ENCODE results near the gene SNAPC4.

The SNAPC4 gene

GRCh38 chr9:136379891-136380290, 20.1 kb downstream of the SNAPC4 start:
- no peak for TF ChIP-seq CEBPB (IDR thresholded peaks at IDR 0.05)
- TF ChIP-seq TCF12 (IDR thresholded peaks at IDR 0.05; ENCODE audit: low read depth), result no peak
- TF ChIP-seq TAF1 (IDR thresholded peaks at IDR 0.05; ENCODE audit: low read depth), result no peak
- no peak for TF ChIP-seq EP300 (IDR thresholded peaks at IDR 0.05; ENCODE audit: borderline replicate concordance)
- TF ChIP-seq, protein P1, sequence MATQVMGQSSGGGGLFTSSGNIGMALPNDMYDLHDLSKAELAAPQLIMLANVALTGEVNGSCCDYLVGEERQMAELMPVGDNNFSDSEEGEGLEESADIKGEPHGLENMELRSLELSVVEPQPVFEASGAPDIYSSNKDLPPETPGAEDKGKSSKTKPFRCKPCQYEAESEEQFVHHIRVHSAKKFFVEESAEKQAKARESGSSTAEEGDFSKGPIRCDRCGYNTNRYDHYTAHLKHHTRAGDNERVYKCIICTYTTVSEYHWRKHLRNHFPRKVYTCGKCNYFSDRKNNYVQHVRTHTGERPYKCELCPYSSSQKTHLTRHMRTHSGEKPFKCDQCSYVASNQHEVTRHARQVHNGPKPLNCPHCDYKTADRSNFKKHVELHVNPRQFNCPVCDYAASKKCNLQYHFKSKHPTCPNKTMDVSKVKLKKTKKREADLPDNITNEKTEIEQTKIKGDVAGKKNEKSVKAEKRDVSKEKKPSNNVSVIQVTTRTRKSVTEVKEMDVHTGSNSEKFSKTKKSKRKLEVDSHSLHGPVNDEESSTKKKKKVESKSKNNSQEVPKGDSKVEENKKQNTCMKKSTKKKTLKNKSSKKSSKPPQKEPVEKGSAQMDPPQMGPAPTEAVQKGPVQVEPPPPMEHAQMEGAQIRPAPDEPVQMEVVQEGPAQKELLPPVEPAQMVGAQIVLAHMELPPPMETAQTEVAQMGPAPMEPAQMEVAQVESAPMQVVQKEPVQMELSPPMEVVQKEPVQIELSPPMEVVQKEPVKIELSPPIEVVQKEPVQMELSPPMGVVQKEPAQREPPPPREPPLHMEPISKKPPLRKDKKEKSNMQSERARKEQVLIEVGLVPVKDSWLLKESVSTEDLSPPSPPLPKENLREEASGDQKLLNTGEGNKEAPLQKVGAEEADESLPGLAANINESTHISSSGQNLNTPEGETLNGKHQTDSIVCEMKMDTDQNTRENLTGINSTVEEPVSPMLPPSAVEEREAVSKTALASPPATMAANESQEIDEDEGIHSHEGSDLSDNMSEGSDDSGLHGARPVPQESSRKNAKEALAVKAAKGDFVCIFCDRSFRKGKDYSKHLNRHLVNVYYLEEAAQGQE (IDR thresholded peaks at IDR 0.05; ENCODE audit: low read depth), result no peak
- TF ChIP-seq TEAD4 (IDR thresholded peaks at IDR 0.05), result no peak
- TF ChIP-seq FOXM1 (IDR thresholded peaks at IDR 0.05; ENCODE audit: borderline replicate concordance, low read depth), result no peak
- TF ChIP-seq RAD21 (IDR thresholded peaks at IDR 0.05; ENCODE audit: low read depth), result no peak
- TF ChIP-seq, protein P2, sequence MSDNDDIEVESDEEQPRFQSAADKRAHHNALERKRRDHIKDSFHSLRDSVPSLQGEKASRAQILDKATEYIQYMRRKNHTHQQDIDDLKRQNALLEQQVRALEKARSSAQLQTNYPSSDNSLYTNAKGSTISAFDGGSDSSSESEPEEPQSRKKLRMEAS (IDR thresholded peaks at IDR 0.05), result no peak
- TF ChIP-seq EGR1 (IDR thresholded peaks at IDR 0.05), result no peak
- no peak for TF ChIP-seq CREB1 (IDR thresholded peaks at IDR 0.05; ENCODE audit: low read depth)
- TF ChIP-seq USF1 (IDR thresholded peaks at IDR 0.05), result no peak
- TF ChIP-seq YY1 (IDR thresholded peaks at IDR 0.05; ENCODE audit: low read depth), result no peak
- TF ChIP-seq NFIC (IDR thresholded peaks at IDR 0.05), result no peak
- TF ChIP-seq ZBTB7A (IDR thresholded peaks at IDR 0.05; ENCODE audit: low read depth), result no peak

DNA sequence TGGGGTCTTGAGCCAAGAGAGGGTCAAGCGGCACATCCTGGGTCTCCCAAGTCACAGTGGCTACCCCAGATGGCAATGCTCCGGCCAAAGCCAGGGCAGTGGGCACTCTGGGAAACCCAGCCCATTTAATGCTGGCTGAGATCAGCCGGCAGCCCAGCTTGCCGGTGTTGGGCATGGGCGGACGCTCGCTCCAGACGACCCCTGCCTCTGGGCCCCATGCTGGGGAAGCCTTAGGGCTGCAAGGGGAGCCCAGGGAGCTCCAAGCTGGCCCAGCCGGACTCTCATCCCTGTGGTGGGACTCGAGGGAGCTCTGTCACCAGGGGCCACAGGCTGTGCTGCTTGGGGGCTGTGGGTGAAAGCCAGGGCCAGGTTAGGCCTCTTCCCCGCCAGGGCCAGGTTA, 20.6 kb downstream of the SNAPC4 start:
- TF ChIP-seq, protein P1 (IDR thresholded peaks at IDR 0.05; ENCODE audit: low read depth), result no peak
- TF ChIP-seq CREB1 (IDR thresholded peaks at IDR 0.05; ENCODE audit: low read depth) (no peak), EP300 (IDR thresholded peaks at IDR 0.05; ENCODE audit: borderline replicate concordance) (no peak), NFIC (IDR thresholded peaks at IDR 0.05) (no peak), RAD21 (IDR thresholded peaks at IDR 0.05; ENCODE audit: low read depth) (no peak), TCF12 (IDR thresholded peaks at IDR 0.05; ENCODE audit: low read depth) (no peak), USF1 (IDR thresholded peaks at IDR 0.05) (no peak)

- TF ChIP-seq TEAD4 (IDR thresholded peaks at IDR 0.05) (no peak), TCF12 (IDR thresholded peaks at IDR 0.05; ENCODE audit: low read depth) (no peak), FOXM1 (IDR thresholded peaks at IDR 0.05; ENCODE audit: borderline replicate concordance, low read depth) (no peak)
- TF ChIP-seq, protein P2 (IDR thresholded peaks at IDR 0.05), result no peak
Measured at GRCh38 chr9:136379003-136379287, 21.0 kb downstream of the SNAPC4 start.

DNA sequence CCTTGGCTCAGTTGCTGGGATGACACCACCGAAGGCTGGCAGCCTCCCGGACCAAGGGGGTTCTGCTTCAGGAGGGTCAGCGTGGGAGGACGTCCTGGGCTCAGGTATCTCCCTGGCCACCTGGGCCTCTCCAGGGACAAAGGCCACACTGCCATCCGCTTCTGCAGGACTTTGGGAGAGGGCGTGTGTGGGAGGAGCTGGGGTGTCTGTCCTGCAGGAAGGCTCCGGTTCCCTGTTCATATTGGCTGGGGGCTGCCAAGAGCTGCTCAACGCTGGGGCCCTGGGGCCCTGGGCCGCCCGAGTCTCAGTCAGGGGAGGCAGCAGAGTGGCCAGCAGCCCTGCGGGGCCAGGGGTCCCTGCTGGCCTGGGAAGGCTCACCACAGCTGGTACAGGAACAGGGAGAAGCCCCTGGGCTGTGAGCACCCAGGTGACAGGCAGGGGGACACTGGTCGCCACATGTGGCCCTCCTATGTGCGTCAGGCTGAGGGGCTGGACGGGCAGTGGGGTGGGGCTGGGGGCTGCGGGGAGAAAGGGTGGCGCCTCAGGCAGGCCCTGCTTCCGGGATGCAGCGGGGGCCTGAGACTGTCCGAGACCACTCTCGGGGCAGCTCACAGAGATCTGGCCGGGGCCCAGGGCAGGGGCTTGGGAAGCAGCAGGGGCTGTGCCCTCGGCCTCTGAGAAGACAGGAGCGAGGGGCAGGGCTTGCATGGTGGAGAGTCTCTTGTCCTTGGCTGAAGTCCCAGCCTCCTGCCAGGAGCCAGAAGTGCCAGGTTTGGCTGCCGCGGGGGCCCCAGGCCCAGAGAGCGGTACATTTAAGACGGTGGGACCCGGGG, 21.6 kb downstream of the SNAPC4 start:
- TF ChIP-seq FOXM1 (IDR thresholded peaks at IDR 0.05; ENCODE audit: borderline replicate concordance, low read depth), result no peak

GRCh38 chr9:136377341-136378169, 22.4 kb downstream of the SNAPC4 start:
- TF ChIP-seq TAF1 (IDR thresholded peaks at IDR 0.05; ENCODE audit: low read depth) (no peak), YY1 (IDR thresholded peaks at IDR 0.05; ENCODE audit: low read depth) (no peak), FOXM1 (IDR thresholded peaks at IDR 0.05; ENCODE audit: borderline replicate concordance, low read depth) (no peak), NFIC (IDR thresholded peaks at IDR 0.05) (no peak), EP300 (IDR thresholded peaks at IDR 0.05; ENCODE audit: borderline replicate concordance) (no peak), CEBPB (IDR thresholded peaks at IDR 0.05) (no peak), TCF12 (IDR thresholded peaks at IDR 0.05; ENCODE audit: low read depth) (no peak), ZBTB7A (IDR thresholded peaks at IDR 0.05; ENCODE audit: low read depth) (no peak), CREB1 (IDR thresholded peaks at IDR 0.05; ENCODE audit: low read depth) (no peak), RAD21 (IDR thresholded peaks at IDR 0.05; ENCODE audit: low read depth) (no peak), TEAD4 (IDR thresholded peaks at IDR 0.05) (no peak), EGR1 (IDR thresholded peaks at IDR 0.05) (no peak), USF1 (IDR thresholded peaks at IDR 0.05) (no peak)
- TF ChIP-seq, protein P1 (IDR thresholded peaks at IDR 0.05; ENCODE audit: low read depth), result no peak
- TF ChIP-seq, protein P2 (IDR thresholded peaks at IDR 0.05), result no peak
